ENCODE measurements around the gene ZNF765. TPM values are rescaled to one million over a fixed set of nuclear protein-coding genes. Genes with fewer than 3 reads are reported as not detected.
A peak's percentile ranks its signal among the peaks of the same experiment; 100 is the strongest.
"Not testable (repeated sequence)": the region's sequence is repeated elsewhere in the genome, so short reads cannot be mapped to it uniquely, and the experiment has no call there.

Gene ZNF765
- total RNA-seq = 3.4 TPM
- long read RNA-seq, full-length matches to known transcripts = 3 of 6 reads
- long read RNA-seq, partial matches to known transcripts = 0 of 6 reads
- long read RNA-seq, other reads (novel, unspliced or antisense) = 3 of 6 reads

DNA sequence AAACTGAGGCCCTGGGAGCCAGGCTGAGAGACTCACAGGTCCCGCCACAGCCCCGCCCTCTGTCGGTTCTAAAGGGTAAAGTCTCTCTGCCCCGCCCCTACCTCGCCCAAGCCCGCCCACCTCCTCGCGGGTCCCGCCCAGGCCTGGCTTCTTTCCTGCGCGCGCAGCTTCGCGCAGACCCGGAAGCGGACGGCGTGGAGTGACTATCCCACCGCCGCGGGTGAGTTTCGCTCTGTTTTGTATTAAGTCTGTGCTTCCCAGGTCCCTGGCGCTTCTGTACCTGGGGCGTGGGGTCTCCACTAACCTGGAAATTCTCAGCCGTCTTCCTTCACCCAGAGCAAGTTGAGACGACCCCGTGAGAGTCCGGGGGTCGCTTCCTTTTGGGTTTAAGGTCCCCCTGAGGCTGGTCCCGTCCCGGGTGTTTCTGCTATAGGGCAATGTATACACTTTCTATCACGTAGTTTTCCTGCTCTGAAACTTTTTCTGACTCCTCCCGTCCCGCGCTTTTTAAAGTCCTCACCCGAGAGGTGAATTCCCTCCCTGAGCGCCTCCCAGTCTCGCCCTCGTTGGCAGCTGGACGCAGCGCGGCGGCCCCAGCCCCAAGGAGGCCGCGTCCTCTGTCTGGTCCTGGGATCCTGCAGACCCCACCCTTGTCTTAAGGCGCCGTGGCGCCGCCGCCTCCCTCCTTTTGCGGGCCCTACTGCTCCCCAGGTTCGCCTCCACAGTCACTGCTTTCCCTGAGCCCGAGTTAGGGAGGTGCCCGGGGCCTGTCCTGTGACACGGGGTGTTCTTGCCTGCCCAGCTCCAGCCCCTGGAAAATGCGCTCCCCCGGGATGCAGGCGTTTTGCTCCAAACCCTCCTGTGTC lies at the start of gene ZNF765:
Gene ZNF765, plus strand, starts transcription at position 176 of the 866 bp plus-strand sequence. CDS start 2,867 bp downstream, outside the sequence.
- peak; percentile 100 for ATAC-seq (ENCODE audit: poor library complexity)
- intact Hi-C loops (cut with DNase I) = no loop called here
- peak; percentile 97 for DNase-seq

DNA sequence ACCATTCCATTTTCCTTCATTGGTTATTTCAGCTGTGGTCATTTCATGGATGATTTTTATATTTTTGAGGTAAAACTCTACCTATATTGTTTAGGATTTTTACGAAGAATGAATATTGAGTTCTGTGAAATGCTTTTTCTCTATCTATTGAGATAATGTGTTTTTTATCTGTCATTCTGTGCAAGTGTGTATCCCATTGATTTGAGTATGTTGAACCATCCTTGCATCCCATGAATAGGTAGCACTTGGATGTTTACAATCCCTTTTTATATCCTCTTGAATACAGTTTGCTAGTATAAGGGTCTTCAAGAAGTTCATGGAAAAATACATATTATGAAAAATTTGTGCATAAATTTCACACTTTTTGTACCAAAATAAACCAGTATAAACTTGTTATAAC lies 39.2 kb upstream of the ZNF765 start:
- DNase-seq (no peak), ATAC-seq (ENCODE audit: poor library complexity) (no peak)
- intact Hi-C loops (cut with DNase I) = no loop called here

DNA sequence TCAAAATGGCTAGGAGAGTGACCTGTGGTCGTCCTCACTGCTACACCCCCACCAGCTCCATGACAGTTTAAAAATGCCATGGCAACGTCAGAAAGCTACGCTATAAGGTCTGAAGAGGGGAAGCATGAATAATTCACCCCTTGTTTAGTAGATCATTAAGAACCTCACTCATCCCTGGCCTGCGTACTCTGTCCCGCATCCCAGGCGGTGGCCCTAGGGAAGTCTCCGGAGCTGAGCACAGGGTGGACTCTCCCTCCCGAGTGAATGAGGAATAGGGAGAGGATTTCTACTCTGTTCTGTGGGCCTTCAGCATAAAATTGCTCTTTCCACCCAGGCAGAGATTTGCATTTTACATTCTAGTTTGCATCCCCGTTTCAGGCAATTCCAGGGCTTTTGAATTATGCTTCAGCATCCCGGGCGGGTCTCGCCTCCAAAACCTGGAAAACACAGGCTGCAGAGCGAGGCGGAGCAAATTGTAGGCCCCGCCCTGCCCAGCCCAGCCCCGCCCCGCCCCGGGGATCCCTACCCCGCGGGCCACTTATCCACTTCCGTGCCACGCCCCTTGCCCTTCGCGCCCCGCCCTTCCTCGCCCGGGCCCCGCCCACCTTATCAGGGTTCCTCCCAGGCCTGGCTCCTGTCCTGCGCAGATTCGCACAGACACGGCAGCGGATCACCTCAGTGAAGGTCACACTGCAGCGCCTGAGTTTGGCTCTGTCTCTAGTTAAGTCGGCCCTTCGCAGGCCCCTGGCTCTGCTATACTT lies 36.9 kb upstream of the ZNF765 start:
- DNase-seq (peak; percentile 50), ATAC-seq (ENCODE audit: poor library complexity) (no peak)
- intact Hi-C loops (cut with DNase I) = no loop called here

DNA sequence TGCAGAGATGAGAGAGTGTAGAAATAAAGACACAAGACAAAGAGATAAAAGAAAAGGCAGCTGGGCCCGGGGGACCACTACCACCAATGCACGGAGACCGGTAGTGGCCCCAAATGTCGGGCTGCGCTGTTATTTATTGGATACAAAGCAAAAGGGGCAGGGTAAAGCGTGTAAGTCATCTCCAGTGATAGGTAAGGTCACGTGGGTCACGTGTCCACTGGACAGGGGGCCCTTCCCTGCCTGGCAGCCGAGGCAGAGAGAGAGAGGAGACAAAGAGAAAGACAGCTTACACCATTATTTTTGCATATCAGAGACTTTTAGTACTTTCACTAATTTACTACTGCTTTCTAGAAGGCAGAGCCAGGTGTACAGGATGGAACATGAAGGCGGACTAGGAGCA lies 34.9 kb upstream of the ZNF765 start:
- ATAC-seq (ENCODE audit: poor library complexity); DNase-seq: not testable (repeated sequence)
- intact Hi-C loops (cut with DNase I) = loop anchor here (10.0 kb wide), 1 partner anchor 165 kb away; the partner anchor contains the start of gene ZNF665

DNA sequence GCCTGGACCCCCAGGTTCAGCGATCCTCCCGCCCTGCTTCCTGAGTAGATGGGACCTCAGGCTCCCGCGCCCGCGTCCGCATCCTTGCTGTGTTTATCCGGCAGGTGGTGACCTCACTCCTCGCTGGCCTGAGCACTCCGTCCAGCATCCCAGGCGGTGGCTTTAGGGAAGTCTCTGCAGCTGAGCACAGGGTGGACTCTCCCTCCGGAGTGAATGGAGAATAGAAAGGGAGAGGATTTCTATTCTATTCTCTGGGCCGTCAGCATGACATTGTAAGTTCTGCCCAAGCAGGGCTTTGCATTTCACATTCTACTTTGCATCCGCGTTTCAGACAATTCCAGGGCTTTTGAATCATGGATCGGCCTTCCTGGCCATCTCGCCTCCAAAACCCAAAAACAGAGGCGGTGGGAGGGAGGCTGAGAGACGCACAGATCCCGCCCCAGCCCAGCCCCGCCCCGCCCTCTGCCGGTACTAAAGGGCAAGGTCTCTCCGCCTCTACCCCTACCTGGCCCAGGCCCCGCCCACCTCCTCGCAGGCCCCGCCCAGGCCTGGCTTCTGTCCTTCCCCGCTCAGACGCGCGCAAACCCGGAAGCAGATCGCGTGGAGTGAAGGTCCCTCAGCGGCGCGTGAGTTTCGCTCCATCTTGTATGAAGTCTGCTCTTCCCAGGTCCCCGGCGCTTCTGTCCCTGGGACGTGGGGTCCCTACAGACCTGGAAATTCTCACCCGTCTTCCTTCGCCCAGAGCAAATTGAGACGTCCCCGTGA lies 29.6 kb upstream of the ZNF765 start, which contains the start of gene ZNF525:
Gene ZNF525, plus strand, starts transcription at position 572 of the 765 bp plus-strand sequence. CDS start 6,577 bp downstream, outside the sequence.
- ATAC-seq (ENCODE audit: poor library complexity) = peak; percentile 100
- intact Hi-C loops (cut with DNase I) = loop anchor here (10.0 kb wide), 1 partner anchor 171 kb away; the partner anchor contains the start of gene ZNF665
- DNase-seq = peak; percentile 94

DNA sequence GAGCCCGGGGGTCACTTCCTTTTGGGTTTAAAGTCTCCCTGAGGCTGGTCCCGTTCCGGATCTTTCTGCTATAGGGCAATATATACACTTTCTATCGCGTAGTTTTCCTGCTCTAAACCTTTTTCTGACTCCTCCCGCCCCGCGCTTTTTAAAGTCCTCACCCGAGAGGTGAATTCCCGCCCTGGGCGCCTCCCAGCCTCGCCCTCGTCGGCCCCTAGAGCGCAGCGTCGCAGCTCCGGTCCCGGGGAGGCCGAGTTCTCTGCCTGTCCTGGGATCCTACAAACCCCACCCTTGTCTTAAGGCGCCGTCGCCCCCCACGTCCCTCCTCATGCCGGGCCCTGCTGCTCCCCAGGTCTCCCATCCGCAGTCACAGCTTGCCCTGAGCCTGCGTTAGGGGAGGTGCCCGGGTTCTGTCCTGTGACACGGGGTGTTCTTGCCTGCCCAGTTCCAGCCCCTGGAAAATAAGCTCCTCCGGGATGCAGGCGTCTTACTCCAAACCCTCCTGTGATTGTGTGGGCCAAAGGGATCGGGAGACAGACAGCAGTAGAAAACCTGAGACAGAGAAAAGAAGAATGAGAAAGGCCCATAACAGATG lies 29.0 kb upstream of the ZNF765 start:
- peak; percentile 75 for ATAC-seq (ENCODE audit: poor library complexity)
- peak; percentile 49 for DNase-seq
- intact Hi-C loops (cut with DNase I) = loop anchor here (10.0 kb wide), 1 partner anchor 171 kb away; the partner anchor contains the start of gene ZNF665

DNA sequence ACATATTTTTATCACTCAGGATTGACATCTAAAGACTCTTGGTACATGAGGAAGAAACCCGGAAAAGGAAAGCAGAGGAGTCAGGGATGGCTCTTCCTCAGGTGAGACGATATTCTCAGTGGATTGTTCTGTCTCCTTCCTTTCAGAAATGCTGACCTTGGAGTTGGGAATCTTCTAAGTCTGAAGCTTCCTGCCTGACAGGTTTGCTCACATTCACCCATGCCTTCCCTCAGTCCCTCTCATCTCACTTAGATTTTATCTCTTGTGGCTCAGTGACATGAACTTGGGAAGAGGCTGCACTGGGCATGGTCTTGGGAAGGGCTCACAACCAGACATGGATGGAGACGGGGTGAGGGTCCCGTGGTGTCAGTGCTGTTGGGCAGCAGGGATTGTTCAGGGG lies 22.8 kb upstream of the ZNF765 start:
- ATAC-seq (ENCODE audit: poor library complexity) (no peak), DNase-seq (no peak)
- intact Hi-C loops (cut with DNase I) = no loop called here

DNA sequence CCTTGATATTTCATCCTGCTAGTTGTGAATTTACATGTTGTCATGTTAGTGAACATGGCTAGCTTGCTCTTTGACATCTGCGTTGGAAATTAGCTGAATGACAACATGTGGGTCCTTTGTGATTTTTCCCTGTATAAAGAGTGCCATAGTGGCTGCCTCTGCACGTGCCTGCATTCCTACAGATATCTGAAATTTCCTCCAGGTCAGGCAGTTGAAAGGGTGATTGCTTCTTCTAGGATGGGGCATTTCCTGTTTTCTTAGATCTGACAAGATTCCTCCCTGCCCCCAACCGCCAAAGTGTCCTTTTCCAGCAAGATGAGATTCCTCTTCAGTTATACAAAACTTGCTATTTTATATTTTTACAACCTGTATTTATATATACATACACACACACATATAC lies 20.7 kb upstream of the ZNF765 start:
- intact Hi-C loops (cut with DNase I) = no loop called here
- ATAC-seq (ENCODE audit: poor library complexity) (no peak), DNase-seq (no peak)

DNA sequence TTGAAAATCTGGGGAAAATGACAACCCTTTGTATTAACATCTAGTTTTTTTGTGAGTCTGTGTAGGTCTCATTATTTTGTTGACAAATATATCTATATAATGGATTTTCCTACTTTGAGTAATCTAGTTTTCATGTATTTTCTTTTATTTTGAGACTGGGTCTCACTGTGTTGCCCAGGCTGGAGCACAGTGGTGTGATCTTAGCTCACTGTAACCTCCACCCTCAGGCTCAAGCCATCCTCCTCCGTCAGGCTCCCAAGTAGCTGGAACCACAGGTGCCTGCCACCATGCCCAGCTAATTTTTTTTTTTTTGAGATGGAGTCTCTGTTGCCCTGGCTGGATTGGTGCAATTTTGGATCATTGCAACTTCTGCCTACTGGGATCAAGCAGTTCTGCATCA lies 20.2 kb upstream of the ZNF765 start:
- ATAC-seq (ENCODE audit: poor library complexity) = no peak
- no peak for DNase-seq
- intact Hi-C loops (cut with DNase I) = no loop called here

DNA sequence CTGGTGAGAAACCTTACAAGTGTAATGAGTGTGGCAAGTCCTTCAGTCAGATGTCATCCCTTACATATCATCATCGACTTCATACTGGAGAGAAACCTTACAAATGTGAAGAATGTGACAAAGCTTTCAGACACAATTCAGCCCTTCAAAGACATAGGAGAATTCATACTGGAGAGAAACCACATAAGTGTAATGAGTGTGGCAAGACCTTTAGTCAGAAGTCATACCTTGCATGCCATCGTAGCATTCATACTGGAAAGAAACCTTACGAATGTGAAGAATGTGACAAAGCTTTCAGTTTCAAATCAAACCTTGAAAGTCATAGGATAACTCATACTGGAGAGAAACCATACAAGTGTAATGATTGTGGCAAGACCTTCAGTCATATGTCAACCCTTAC lies 13.6 kb upstream of the ZNF765 start:
- intact Hi-C loops (cut with DNase I) = no loop called here
- ATAC-seq (ENCODE audit: poor library complexity) = no peak

DNA sequence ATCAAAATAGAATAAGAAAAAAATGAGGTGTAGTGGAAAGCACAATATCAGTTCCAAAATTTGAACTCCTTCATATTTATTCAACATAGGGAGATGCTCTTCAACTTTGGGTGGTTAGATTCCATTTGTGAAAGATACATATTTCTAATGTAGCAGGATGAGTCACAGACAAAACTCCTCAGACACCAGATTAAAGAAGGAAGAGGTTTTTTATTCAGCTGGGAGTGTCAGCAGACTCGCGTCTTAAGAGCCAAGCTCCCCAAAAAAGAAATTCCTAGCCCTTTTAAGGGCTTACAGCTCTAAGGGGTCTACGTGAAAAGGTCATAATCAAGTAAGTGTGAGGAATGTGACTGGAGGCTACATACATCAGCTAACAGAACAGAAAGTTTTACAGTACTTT lies 6.8 kb upstream of the ZNF765 start:
- no peak for DNase-seq
- intact Hi-C loops (cut with DNase I) = no loop called here
- no peak for ATAC-seq (ENCODE audit: poor library complexity)

More for the DNA sequence above, 13.6 kb upstream of the ZNF765 start:
- DNase-seq = no peak

DNA sequence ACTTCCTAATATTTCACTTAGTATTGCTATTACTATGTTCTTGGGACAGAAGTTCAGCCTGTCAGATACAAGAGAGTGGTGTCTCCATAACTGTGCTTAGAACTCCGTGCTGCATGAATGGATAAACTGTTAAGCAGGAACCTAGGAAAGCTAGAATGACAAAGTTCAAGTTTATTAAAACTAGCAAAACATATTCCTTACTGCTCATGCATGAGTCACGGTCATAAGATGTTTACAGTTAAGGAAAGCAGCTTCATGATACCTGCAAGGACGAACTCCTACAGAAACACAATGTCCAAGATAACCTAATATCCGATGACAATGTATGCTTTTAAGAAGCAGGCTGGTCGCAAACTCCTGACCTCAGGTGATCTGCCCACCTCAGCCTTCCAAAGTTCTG lies 6.0 kb upstream of the ZNF765 start:
- intact Hi-C loops (cut with DNase I) = no loop called here
- DNase-seq = no peak
- no peak for ATAC-seq (ENCODE audit: poor library complexity)

DNA sequence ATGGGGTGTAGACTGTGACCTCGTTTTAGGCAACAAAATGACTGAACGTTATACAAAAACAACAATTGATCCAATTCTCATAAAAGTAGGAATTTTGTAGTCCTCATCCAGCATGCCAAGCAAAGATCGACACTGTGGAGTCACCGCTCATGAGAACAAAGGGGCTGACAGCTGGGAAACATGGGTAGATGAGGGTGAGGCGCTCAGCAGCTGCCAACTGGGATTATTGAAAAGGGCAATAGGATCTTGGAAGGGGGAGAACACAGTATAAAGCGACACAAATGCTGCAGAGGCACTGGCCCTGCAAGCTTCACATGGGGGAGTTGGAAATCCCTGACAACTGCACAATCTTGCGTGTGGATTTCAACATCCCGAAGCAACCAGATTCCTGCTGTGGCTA lies 5.4 kb upstream of the ZNF765 start:
- intact Hi-C loops (cut with DNase I) = no loop called here
- ATAC-seq (ENCODE audit: poor library complexity) = no peak
- DNase-seq = no peak

DNA sequence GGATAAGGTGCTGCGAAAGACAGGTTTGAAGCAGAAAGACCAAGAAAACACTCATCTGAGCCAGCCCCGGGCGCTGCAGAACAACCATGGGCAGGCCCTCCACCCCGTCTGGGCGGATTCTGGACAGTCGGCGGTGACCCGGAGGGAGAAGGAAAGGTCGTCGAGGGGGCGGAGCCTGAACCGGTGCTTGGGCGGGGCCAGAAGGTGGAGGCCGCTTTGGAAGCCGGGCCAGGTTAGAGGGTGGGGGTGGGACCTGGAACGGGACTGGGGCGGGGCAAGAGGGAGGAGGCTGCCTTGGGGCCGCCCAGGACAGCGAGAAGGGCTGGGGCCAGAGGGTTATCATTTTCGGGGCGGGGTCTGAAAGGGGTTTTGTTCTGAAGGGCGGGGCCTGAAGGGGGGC lies 5.0 kb upstream of the ZNF765 start:
- DNase-seq = no peak
- intact Hi-C loops (cut with DNase I) = no loop called here
- no peak for ATAC-seq (ENCODE audit: poor library complexity)

DNA sequence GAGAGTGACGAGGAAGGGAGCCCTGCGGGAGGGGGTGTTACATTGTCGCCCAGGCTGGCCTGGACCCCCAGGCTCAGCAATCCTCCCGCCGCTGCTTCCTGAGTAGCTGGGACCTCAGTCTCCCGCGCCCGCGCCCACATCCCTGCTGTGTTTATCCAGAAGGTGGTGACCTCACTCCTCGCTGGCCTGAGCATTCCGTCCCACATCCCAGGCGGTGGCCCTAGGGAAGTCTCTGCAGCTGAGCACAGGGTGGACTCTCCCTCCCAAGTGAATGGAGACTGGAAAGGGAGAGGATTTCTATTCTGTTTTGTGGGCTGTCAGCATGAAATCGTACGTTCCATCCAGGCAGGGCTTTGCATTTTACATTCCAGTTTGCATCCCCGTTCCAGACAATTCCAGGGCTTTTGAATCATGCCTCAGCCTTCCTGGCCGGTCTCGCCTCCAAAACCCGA lies 401 bp upstream of the ZNF765 start:
- ATAC-seq (ENCODE audit: poor library complexity) = peak; percentile 66
- peak; percentile 75 for DNase-seq
- intact Hi-C loops (cut with DNase I) = no loop called here

DNA sequence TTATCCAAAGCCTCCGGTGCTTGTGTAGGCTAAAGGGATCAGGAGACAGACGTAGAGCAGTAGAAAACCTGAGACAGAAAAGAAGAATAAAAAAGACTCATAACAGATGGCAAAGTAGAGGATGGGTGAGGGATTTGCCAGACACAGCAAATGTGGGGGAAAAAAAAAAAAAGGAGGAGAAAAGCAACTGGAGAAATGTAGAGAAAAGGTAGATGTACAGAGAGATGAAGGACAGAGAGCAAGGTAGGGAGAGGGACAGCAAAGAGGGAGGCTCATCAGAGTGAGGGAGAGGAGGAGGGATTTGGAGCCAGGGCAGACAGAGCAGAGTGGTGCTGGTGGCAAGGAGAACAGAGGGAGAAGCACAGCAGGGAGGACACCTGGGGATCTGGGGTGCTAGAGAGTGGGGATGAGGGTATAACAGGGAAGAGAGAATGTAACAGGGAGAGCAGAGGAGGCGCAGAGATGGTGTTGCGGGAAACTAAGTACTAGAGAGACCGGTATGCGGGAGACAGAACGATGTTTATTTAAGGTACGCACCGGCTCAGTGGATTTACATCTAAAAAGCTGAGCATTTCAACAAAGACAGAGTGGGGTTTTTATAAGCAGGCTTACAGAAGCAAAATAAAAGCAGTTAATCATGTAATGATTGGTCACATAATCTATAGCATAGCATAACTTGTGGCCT lies 1.0 kb downstream of the ZNF765 start:
- ATAC-seq (ENCODE audit: poor library complexity); DNase-seq; intact Hi-C loops (cut with DNase I): not testable (repeated sequence)

DNA sequence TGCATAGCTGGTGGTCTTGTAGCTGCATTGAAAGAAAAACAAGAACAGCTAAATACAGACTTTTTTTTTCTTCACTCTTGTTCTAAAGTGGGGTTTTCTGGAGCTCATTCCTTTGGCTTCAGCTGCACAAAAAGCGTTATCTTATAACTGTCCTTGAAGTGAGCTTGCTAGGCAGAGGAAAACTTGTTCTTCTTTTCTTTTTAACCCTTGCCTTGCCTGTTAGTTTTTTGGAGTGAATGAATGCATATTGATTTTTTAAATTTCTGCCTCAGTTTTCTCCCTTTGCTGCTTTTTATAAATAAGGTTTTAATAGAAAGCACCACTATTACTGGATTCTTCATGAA lies 1.5 kb downstream of the ZNF765 start:
- intact Hi-C loops (cut with DNase I) = no loop called here
- ATAC-seq (ENCODE audit: poor library complexity) = no peak
- DNase-seq = no peak

DNA sequence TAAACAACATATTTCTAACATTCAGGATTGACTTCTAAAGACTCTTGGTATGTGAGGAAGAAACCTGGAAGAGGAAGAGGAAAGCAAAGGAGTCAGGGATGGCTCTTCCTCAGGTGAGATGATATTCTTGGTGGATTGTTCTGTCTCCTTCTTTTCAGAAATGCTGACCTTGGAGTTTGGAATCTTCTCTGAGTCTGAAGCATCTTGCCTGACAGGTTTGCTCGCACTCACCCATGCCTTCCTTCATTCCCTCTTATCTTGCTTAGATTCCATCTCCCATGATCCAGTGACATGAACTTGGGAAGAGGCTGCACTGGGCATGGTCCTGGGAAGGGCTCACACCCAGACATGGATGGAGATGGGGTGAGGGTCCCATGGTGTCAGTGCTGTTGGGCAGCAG lies 3.0 kb downstream of the ZNF765 start:
- DNase-seq; ATAC-seq (ENCODE audit: poor library complexity); intact Hi-C loops (cut with DNase I): not testable (repeated sequence)
